ENCODE data around the gene USP21.

DNA sequence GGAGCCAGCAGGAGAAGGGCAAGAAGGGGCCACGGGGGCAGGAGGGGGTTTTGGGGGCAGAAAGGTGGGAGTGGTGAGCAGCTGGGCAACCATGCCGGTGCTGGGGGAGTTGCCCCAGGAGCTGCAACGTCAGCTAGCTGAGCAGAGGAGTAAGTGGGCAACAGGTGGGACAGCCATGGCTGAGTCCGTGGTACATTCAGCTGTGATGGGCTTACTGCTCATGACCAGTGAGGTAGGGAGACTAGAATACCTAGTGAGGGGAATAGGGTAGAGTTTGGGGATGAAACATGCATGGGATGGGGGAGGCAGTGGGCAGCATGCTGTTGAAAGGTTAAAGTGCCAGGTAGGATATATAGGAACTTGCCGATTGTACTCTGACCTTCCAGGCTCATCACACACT, 2.4 kb downstream of the USP21 start:
- TF ChIP-seq, protein P1, sequence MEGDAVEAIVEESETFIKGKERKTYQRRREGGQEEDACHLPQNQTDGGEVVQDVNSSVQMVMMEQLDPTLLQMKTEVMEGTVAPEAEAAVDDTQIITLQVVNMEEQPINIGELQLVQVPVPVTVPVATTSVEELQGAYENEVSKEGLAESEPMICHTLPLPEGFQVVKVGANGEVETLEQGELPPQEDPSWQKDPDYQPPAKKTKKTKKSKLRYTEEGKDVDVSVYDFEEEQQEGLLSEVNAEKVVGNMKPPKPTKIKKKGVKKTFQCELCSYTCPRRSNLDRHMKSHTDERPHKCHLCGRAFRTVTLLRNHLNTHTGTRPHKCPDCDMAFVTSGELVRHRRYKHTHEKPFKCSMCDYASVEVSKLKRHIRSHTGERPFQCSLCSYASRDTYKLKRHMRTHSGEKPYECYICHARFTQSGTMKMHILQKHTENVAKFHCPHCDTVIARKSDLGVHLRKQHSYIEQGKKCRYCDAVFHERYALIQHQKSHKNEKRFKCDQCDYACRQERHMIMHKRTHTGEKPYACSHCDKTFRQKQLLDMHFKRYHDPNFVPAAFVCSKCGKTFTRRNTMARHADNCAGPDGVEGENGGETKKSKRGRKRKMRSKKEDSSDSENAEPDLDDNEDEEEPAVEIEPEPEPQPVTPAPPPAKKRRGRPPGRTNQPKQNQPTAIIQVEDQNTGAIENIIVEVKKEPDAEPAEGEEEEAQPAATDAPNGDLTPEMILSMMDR (IDR thresholded peaks at IDR 0.05), result no peak
- TF ChIP-seq POLR2A (IDR thresholded peaks at IDR 0.05) (no peak), EP300 (IDR thresholded peaks at IDR 0.05) (no peak)
